HG02763 (cell line): ENCODE results near the gene BCKDHA.
"Not testable (repeated sequence)": the region's sequence is repeated elsewhere in the genome, so short reads cannot be mapped to it uniquely, and the experiment has no call there.

Experiments
- ATAC-seq: cut with Tn5 transposase; IDR thresholded peaks from one replicate; pipeline ENCODE4 v1.9.1; 2021; ENCODE audit warnings: mild to moderate bottlenecking, moderate library complexity; ENCODE audit not compliant: unreplicated experiment

The BCKDHA gene

GRCh38 chr19:41401483-41401882 lies 3.9 kb downstream of the BCKDHA start:
- no peak for ATAC-seq

- ATAC-seq, result no peak
These were observed 4.4 kb downstream of the BCKDHA start for GRCh38 chr19:41402010-41402409.

- ATAC-seq, result no peak
These were observed 5.8 kb downstream of the BCKDHA start for GRCh38 chr19:41403181-41403970.

GRCh38 chr19:41405776-41406175 lies 8.2 kb downstream of the BCKDHA start:
- ATAC-seq, result no peak

GRCh38 chr19:41407271-41407670 lies 9.7 kb downstream of the BCKDHA start:
- ATAC-seq, result no peak

- ATAC-seq, result no peak
These were observed 10.6 kb downstream of the BCKDHA start for GRCh38 chr19:41408256-41408655.

- ATAC-seq, result not testable (repeated sequence)
These were observed 11.2 kb downstream of the BCKDHA start for GRCh38 chr19:41408846-41409245.

GRCh38 chr19:41409288-41409687 lies 11.7 kb downstream of the BCKDHA start:
- ATAC-seq, result no peak

GRCh38 chr19:41410336-41411054 lies 12.9 kb downstream of the BCKDHA start:
- no peak for ATAC-seq

- no peak for ATAC-seq
These were observed 13.7 kb downstream of the BCKDHA start for GRCh38 chr19:41411100-41411967.

GRCh38 chr19:41411968-41412265 lies 14.3 kb downstream of the BCKDHA start:
- ATAC-seq, result no peak

- ATAC-seq, result no peak
These were observed 15.3 kb downstream of the BCKDHA start for GRCh38 chr19:41412953-41413352.

GRCh38 chr19:41413947-41414346 lies 16.3 kb downstream of the BCKDHA start:
- no peak for ATAC-seq

- no peak for ATAC-seq
These were observed 16.8 kb downstream of the BCKDHA start for GRCh38 chr19:41414461-41414860.

- no peak for ATAC-seq
These were observed 17.5 kb downstream of the BCKDHA start for GRCh38 chr19:41415154-41415571.

GRCh38 chr19:41416194-41416674 lies 18.6 kb downstream of the BCKDHA start:
- no peak for ATAC-seq

GRCh38 chr19:41420101-41420880 lies 22.7 kb downstream of the BCKDHA start:
- no peak for ATAC-seq

GRCh38 chr19:41421314-41421713 lies 23.7 kb downstream of the BCKDHA start:
- no peak for ATAC-seq

GRCh38 chr19:41421973-41422372 lies 24.4 kb downstream of the BCKDHA start:
- ATAC-seq, result no peak

- no peak for ATAC-seq
These were observed 24.8 kb downstream of the BCKDHA start for GRCh38 chr19:41422456-41422855.

- ATAC-seq, result no peak
These were observed 25.3 kb downstream of the BCKDHA start for GRCh38 chr19:41422955-41423354.
